GM12891 (cell line): ENCODE measurements around the gene CES2.

ENCODE experiments used
- POLR2A ChIP-seq: IDR thresholded peaks from 2 replicates; pipeline ENCODE4 v1.6.1; 2011; ENCODE audit warnings: low read depth, low read length, control low read depth
- POLR2AphosphoS5 ChIP-seq: IDR thresholded peaks from 2 replicates; pipeline ENCODE4 v1.6.1; 2011; ENCODE audit warnings: low read depth, low read length, control low read depth
- POU2F2 ChIP-seq: IDR thresholded peaks from 2 replicates; pipeline ENCODE4 v1.6.1; 2011; ENCODE audit warnings: low read depth, mild to moderate bottlenecking, control low read depth, low read length, moderate library complexity
- TAF1 ChIP-seq: IDR thresholded peaks from 2 replicates; pipeline ENCODE4 v1.6.1; 2011; ENCODE audit warnings: low read depth, low read length, control low read depth

GRCh38 chr16:66891797-66892196, 43.5 kb upstream of the CES2 start:
- no peak for TF ChIP-seq POLR2A
- TF ChIP-seq TAF1, result no peak
- no peak for TF ChIP-seq POLR2AphosphoS5
- no peak for TF ChIP-seq POU2F2
